Mesodermal cell (in vitro differentiated cells): Measurements from ENCODE around the gene MCUR1.
"Not testable (repeated sequence)": the region's sequence is repeated elsewhere in the genome, so short reads cannot be mapped to it uniquely, and the experiment has no call there.

Source experiments
- H3K27ac ChIP-seq: 2 replicates; pipeline ENCODE4 v1.7.0; 2013; ENCODE audit warnings: mild to moderate bottlenecking, low read depth, low read length, moderate library complexity; ENCODE audit not compliant: severe bottlenecking
- H3K36me3 ChIP-seq: 2 replicates; pipeline ENCODE4 v1.7.1; 2013; ENCODE audit warnings: mild to moderate bottlenecking, low read length, moderate library complexity; ENCODE audit not compliant: control insufficient read depth, insufficient read depth
- H3K4me1 ChIP-seq: one replicate; pipeline ENCODE4 v1.7.1; 2013; ENCODE audit warnings: mild to moderate bottlenecking, low read length; ENCODE audit not compliant: insufficient read depth, control insufficient read depth, poor library complexity, severe bottlenecking
- H3K4me3 ChIP-seq: 2 replicates; pipeline ENCODE4 v1.7.0; 2013; ENCODE audit warnings: low read length, control low read depth, mild to moderate bottlenecking; ENCODE audit not compliant: insufficient read depth, poor library complexity, severe bottlenecking; ENCODE audit errors: extremely low read depth
- H3K9me3 ChIP-seq: 2 replicates; pipeline ENCODE4 v1.7.1; 2013; ENCODE audit warnings: mild to moderate bottlenecking, low read length, moderate library complexity; ENCODE audit not compliant: control insufficient read depth
- WGBS, 2 experiments: methylation state at CpG; one replicate each; pipeline ENCODE4 v1.1.5; 2013; ENCODE audit warnings: missing lambda C conversion rate in 2 of 2; ENCODE audit not compliant: insufficient coverage in 2 of 2; 5-methylcytosine and 5-hydroxymethylcytosine counted together

Gene MCUR1

DNA sequence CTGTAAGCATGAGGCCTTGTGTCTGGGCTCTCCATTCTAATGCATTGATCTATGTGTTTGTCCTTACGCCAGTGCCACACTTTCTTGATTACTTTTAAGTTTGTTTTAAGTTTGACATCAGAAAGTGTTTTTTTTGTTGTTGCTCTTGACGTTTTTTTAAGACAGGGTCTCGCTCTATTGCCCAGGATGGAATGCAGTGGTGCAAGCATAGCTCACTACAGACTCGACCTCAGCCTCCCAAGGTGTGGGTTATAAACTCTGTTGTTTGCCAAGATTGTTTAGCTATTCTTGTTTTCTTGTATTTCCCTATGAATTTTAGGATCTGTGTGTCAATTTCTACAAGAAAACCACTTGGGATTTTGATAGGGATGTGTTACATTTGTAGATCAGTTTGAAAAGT lies 5.6 kb downstream of the MCUR1 start:
- H3K36me3 ChIP-seq = peaks cover 40% of the 10 kb centered on the region
- WGBS, 2 experiments = 83 to 93% methylated on average over 2 to 3 of the region's 4 CpGs
- no peak overlapping the region for H3K4me3 ChIP-seq
- peaks cover 6% of the 10 kb centered on the region for H3K4me1 ChIP-seq
- no peaks in the 10 kb centered on the region for H3K9me3 ChIP-seq
- no peak overlapping the region for H3K27ac ChIP-seq

DNA sequence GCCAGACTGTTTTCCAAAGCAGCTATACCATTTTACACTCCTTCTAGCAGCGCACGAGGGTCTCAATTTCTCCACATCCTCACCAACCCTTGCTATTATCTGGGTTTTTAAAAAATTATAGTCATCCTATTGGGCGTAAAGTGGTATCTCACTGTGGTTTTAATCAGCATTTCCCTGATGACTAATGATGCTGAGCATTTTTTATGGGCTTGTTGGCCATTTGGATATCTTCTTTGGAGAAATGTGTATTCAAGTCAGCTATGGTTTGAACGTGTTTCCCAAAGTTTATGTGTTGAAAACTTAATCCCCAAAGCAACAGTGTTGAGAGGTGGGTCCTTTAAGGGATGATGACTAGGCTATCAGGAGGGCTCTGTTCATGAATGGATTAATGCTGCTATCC lies 6.7 kb downstream of the MCUR1 start:
- H3K9me3 ChIP-seq = no peaks in the 10 kb centered on the region
- no peak overlapping the region for H3K27ac ChIP-seq
- H3K4me3 ChIP-seq = no peak overlapping the region
- H3K4me1 ChIP-seq = peaks cover under 1% of the 10 kb centered on the region
- 89 to 100% methylated on average over 1 to 4 of the region's 4 CpGs for WGBS, 2 experiments
- peaks cover 47% of the 10 kb centered on the region for H3K36me3 ChIP-seq

DNA sequence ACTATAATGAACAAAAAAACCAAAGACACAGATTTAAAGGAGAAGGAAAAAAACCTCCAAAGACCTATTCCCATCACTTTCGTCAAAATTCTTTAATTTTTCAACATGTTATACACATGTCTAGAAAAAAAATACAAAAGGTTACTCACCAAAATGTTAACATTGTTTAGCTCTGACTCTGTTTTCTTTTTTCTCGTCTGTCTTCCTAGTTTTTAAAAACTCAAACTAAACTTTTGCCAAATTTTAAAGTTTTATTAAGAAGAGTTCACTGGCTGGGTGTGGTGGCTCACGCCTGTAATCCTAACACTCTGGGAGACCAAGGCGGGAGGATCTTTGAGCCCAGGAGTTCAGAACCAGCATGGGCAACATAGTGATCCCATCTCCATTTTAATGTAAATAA lies 10.8 kb downstream of the MCUR1 start:
- WGBS, 2 experiments = 100% methylated on average over 1 of the region's 4 CpGs; no CpG with 5 or more reads in 1 of the 2 experiments
- no peak overlapping the region for H3K4me3 ChIP-seq
- no peaks in the 10 kb centered on the region for H3K4me1 ChIP-seq
- H3K9me3 ChIP-seq = no peaks in the 10 kb centered on the region
- H3K36me3 ChIP-seq = peaks cover 77% of the 10 kb centered on the region
- H3K27ac ChIP-seq = no peak overlapping the region

DNA sequence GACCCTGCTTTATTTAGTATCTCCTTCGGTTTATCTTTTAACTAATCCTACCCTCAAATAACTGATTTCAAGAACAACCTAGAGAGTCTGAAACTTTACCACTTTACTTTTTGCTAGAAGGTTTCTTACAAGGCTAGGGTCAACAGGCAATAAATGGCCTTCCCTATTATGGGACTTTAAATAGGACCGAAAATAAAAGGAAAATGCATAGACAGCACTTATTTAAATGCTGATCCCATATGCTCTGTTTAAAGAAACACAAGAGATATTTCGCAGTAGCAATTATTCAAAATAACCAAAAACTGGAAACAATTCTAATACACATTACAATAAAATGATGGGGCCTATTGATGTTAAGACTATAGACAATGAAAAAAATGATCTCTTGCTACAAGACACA lies 13.7 kb downstream of the MCUR1 start:
- no peak overlapping the region for H3K4me3 ChIP-seq
- WGBS, 2 experiments = 93 to 100% methylated on average over 2 of the region's 3 CpGs
- H3K4me1 ChIP-seq = no peaks in the 10 kb centered on the region
- H3K9me3 ChIP-seq = no peaks in the 10 kb centered on the region
- H3K36me3 ChIP-seq = peaks cover 68% of the 10 kb centered on the region
- no peak overlapping the region for H3K27ac ChIP-seq

DNA sequence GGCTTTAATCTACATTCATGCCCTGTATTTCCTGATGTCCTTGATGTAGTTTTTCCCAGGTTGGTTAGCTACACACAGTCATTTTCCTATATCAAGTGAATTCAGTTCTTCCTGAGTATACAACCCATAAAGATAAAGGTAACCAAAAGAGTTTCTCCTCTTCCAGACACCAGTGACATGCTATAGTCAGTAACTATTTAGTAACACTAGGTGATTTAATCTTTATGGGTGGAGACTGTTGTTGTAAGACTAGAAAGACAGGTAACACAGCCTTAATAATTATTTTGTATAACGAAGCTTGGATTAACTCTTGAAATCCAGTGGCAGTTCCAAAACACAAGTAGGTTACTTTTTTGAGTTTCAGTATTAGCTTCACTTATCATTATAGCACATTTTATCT lies 17.6 kb downstream of the MCUR1 start:
- H3K36me3 ChIP-seq = peaks cover 65% of the 10 kb centered on the region
- H3K27ac ChIP-seq = peak overlapping the region; percentile 5
- peaks cover 4% of the 10 kb centered on the region for H3K4me1 ChIP-seq
- H3K4me3 ChIP-seq = no peak overlapping the region
- no CpG with 5 or more reads among the region's 1 CpG for WGBS, 2 experiments
- no peaks in the 10 kb centered on the region for H3K9me3 ChIP-seq

DNA sequence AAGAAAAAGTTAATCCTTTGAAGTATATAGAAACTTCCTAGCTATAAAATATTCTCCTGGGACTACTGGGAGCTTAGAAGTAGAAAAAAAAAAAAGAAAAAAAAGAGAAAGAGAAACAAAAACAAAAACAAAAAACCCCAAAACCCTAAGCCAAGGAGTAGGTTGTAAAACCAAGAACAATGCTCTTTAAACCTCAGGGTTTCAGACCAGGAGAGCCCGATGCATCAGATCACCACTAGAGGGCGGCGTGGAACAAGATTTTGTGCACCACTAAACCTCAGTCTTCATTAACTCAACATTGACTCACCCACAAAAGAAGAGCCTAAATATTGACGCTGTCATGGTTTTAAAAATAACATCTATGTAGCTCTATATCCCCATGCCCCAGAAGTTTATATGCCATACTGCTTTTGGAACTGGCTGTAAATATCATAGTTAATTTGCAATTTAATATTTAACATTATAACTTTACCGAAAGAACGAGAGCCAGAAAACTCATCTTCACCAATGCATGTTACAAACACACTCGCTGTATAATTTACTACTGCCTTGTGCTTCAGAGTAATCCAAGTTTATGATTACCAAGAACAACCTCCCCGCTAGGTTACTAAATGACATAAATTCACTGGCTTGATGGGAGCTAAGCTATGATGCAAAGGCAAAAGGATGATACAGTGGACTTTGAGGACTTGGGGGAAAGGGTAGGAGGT lies 19.2 kb downstream of the MCUR1 start:
- Histone ChIP-seq H3K27ac (no peak overlapping the region), H3K4me1 (peaks cover 4% of the 10 kb centered on the region), H3K36me3 (peaks cover 66% of the 10 kb centered on the region), H3K4me3 (no peak overlapping the region), H3K9me3 (no peaks in the 10 kb centered on the region)
- 21 to 33% methylated on average over 4 to 6 of the region's 8 CpGs for WGBS, 2 experiments

DNA sequence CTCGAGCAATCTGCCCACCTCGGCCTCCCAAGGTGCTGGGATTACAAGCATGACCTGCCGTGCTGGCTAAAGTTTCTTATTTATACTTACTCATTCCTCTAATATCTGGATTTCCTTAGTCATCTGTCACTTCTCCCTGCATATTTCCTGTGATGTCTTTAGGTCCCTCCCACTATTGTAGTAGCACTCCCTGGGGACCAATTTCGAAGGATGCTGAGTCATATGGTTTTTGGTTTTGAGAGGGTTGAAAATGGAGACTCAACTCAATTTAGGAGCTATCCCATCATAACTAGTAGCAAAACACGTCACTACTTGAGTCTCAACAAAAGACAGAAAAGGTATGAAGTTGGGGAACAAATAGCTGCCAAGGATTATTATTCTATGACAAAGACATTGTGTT lies 20.2 kb downstream of the MCUR1 start:
- no peaks in the 10 kb centered on the region for H3K9me3 ChIP-seq
- no peak overlapping the region for H3K4me3 ChIP-seq
- WGBS, 2 experiments = 93 to 95% methylated on average over 2 of the region's 5 CpGs
- H3K36me3 ChIP-seq = peaks cover 69% of the 10 kb centered on the region
- no peak overlapping the region for H3K27ac ChIP-seq
- H3K4me1 ChIP-seq = peaks cover 4% of the 10 kb centered on the region

DNA sequence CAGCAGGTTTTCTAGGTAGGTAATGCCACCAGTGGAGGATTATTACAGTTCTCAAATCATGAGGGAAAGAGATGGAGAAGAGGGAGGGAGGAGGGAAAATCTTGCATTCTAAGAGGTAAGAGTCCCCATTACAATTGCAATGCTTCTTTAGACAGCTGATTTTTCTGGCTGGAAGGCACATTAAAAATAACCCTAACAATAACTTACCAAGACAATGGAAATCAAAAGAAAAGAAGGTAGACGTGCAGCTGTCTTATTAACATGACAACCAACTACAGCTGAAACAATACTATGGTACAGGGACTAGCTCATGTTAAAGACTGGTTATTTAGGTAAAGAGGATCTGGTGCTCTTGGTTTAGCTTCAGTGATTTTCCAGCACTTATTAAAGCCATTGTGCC lies 24.6 kb downstream of the MCUR1 start:
- WGBS, 2 experiments = no CpG with 5 or more reads among the region's 1 CpG
- Histone ChIP-seq H3K4me1 (peaks cover 9% of the 10 kb centered on the region), H3K27ac (no peak overlapping the region), H3K4me3 (no peak overlapping the region), H3K9me3 (no peaks in the 10 kb centered on the region), H3K36me3 (peaks cover 62% of the 10 kb centered on the region)

DNA sequence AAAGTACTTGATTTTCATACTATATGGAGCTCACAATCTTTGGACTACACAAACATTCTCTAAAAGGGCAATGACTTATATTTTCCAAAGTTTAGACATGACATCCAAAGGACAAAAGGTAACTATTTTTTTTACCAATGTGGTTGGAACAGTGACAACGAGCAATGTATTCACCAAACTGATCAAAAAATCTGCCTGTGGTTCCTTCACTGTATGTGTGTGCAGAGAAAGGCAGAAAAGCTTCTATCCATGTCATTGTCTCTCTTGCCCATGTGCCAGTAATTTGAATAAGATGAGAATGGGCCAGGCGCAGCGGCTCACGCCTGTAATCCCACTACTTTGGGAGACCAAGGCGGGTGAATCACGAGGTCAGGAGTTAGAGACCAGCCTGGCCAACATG lies 25.5 kb downstream of the MCUR1 start:
- Histone ChIP-seq H3K9me3 (no peaks in the 10 kb centered on the region), H3K4me1 (peaks cover 6% of the 10 kb centered on the region), H3K4me3 (no peak overlapping the region), H3K27ac (no peak overlapping the region), H3K36me3 (peaks cover 54% of the 10 kb centered on the region)
- WGBS, 2 experiments = 94 to 98% methylated on average over 3 to 6 of the region's 6 CpGs

DNA sequence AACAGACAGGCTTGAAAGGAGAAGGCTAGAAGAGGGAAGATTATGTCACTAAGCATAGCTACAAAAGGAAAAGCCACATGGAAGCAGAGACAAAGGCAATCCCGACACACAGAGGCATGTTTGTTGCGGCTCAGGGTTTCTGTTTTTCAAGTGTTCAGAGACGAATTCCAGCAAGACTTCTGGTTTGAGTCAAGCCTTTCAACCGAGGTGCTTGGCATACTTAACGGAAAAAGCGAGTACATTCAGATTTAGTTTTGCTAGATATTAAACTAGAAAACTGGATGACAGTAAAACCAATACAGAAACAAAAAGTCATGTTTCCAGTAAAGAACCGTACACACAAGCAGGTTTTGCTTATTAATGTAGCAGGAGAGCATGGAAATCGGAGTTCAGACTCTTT lies 27.2 kb downstream of the MCUR1 start:
- H3K36me3 ChIP-seq = peaks cover 38% of the 10 kb centered on the region
- peaks cover 6% of the 10 kb centered on the region for H3K4me1 ChIP-seq
- H3K4me3 ChIP-seq = no peak overlapping the region
- 56 to 72% methylated on average over 5 to 8 of the region's 8 CpGs for WGBS, 2 experiments
- no peaks in the 10 kb centered on the region for H3K9me3 ChIP-seq
- peak overlapping the region; percentile 98 for H3K27ac ChIP-seq

DNA sequence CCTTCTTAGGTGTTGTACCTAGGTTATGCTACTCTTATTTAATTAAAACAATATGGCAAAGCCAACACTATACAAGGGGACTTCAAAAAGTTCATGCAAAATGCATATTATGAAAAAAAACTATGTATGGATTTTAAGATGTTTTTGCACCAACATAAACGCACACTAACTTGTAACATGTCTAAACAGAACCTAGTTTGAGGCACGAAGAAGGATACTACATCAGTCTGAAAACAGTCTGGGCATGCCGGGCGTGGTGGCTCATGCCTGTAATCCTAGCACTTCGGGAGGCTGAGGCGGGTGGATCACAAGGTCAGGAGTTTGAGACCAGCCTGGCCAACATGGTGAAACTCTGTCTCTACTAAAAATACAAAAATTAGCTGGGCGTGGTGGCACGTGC lies 34.2 kb downstream of the MCUR1 start:
- not testable (repeated sequence) for H3K27ac ChIP-seq, H3K4me3 ChIP-seq, H3K36me3 ChIP-seq, H3K9me3 ChIP-seq, H3K4me1 ChIP-seq
- WGBS, 2 experiments = 90 to 100% methylated on average over 4 to 6 of the region's 8 CpGs
